Measurements from ENCODE around the gene SLC25A21. TPM values are rescaled to one million over a fixed set of nuclear protein-coding genes. Genes with fewer than 3 reads are reported as not detected.
A peak's percentile ranks its signal among the peaks of the same experiment; 100 is the strongest.

SLC25A21 gene
- total and polyA plus RNA-seq, 2 of the 13 experiments (the other 11 are each of a cell fraction or from before 2014, with no cell fraction given), result 1.9 to 2.9 TPM

GRCh38 chr14:36655963-36656686, 516.3 kb downstream of the SLC25A21 start (continued):
- TF ChIP-seq UBTF (CRISPR knock-in tag; IDR thresholded peaks at IDR 0.05) (peak; percentile 73), HNRNPUL1 (IDR thresholded peaks at IDR 0.05; ENCODE audit: low read depth, low read length) (no peak), ZFP36L2 (CRISPR knock-in tag; IDR thresholded peaks at IDR 0.05) (no peak), ZBTB14 (CRISPR knock-in tag; IDR thresholded peaks at IDR 0.05) (no peak), PHF20 (CRISPR knock-in tag; IDR thresholded peaks at IDR 0.05) (no peak), CAMTA2 (CRISPR knock-in tag; IDR thresholded peaks at IDR 0.05; ENCODE audit: borderline replicate concordance) (no peak), RAD51 (IDR thresholded peaks at IDR 0.05; ENCODE audit: borderline replicate concordance) (no peak), NR2F6 (IDR thresholded peaks at IDR 0.05) (no peak), NR2F6 (CRISPR knock-in tag; IDR thresholded peaks at IDR 0.05) (no peak), ZBTB2 (CRISPR knock-in tag; IDR thresholded peaks at IDR 0.05; ENCODE audit: low read depth) (no peak), NKX3-1 (CRISPR knock-in tag; IDR thresholded peaks at IDR 0.05) (no peak), ZBTB40 (IDR thresholded peaks at IDR 0.05) (no peak), ZBTB40 (CRISPR knock-in tag; IDR thresholded peaks at IDR 0.05) (peak; percentile 18; the same call in 1 of the 2 replicates), RFXAP (CRISPR knock-in tag; IDR thresholded peaks at IDR 0.05; ENCODE audit: borderline replicate concordance) (no peak)
